GM19395 (cell line): ENCODE data around the gene PRM3.
"Not testable (repeated sequence)": the region's sequence is repeated elsewhere in the genome, so short reads cannot be mapped to it uniquely, and the experiment has no call there.

Source experiments
- ATAC-seq: cut with Tn5 transposase; IDR thresholded peaks from one replicate; pipeline ENCODE4 v1.9.1; 2021; ENCODE audit warnings: mild to moderate bottlenecking, moderate library complexity; ENCODE audit not compliant: unreplicated experiment

Gene PRM3

DNA sequence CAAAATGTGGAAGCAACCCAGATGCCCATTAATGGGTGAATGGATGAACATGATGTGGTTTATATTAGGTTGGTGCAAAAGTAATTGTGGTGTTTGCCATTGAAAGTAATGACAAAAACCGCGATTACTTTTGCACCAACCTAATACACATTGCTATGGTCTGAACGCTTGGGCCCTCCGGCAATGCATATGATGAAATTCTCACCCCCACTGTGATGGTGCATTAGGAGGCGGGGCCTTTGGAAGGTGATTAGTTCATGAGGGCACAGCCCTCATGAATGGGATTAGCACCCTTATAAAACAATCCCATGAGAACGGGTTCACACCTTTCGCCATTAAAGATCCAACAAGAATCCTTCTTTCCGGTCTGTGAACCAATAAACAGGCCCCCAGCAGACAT lies 33.0 kb upstream of the PRM3 start:
- no peak for ATAC-seq

DNA sequence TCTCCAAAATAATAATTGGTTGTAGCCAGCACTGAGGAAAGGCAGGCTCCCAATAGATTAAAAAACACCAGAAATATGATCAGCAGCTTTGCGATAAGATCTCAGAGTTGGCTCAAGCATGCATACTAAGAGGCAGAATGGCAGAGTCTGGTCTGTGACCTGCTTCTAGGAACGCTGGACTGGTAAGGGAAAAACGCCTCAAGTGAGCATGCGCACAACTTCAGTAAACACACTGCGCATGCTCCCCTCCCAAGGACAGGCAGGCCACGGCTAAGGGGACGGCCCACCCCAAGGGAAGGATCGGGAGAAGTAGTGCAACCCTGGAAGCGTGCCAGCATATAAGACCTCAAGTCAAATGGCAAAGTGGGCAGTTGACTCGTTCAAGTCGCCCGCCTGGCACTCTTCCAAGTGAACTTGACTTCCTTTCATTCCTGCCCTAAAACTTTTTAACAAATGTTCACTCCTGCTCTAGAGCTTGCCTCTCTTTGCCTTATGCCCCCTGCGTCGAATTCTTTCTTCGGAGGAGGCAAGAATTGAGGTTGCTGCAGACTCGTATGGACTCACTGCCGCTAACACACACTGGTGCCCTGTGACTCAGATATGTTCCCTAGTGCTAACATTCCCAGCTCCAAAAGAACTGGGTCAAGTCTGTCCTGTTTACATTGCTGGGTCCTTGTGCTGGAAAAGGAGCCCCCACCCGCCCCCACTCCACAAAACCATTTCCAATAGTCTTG lies 30.1 kb upstream of the PRM3 start:
- ATAC-seq = no peak

DNA sequence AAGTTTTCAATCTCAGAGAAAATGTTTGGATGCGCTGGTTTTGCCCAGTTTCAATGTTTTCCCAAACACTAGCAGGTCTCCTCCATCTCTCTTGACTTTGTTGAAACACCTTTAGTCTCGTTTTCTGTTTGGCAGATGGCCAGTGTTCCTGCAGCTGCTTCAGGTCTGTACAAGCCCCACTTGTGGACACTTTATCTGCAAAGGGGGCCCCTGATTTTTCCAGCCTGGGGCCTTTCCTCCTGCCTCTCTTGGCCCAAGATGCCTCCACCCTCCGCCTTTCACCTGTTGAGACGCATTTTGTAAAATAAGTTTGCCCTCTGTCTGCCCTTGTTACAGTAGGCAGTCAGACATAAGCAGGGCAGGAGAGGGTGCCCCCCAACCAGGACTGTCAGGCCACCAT lies 29.5 kb upstream of the PRM3 start:
- ATAC-seq = no peak

DNA sequence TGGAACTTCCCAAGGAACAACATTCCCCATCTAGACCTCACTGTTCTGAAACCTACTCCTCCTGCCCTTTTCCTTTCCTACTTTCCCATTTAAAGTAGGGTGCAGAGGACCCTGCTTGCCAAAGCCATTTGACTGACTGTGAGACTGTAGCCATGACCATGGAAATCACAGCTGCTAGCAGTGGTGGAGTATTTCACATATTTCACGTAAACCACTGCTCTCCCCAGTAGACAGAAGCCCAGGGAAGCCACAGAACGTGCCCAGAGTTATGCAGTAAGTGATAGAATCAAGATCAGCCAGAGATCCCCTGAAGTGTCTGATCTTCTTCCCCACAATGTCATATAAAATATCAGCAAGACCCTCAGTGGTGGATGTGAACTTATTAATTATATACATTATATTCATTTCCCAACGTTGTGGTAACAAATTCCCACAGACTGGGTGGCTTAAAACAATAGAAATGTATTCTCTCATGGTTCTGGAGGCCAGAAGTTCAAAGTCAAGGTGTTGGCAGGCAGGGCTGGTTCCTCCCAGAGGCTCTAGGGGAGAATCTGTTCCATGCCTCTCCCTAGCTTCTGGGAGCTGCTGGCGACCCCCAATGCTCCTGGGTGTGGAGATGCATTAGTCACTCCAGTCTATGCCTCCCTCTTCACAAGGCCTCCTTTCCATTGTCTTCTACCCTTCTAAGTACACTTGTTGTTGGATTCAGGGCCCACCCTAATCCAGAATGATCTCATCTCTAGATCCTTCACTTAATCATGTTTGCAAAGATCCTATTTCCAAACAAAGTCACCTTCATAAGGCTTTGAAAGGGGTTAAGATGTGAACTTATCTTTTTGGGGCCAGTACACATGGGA lies 28.4 kb upstream of the PRM3 start:
- ATAC-seq = no peak

DNA sequence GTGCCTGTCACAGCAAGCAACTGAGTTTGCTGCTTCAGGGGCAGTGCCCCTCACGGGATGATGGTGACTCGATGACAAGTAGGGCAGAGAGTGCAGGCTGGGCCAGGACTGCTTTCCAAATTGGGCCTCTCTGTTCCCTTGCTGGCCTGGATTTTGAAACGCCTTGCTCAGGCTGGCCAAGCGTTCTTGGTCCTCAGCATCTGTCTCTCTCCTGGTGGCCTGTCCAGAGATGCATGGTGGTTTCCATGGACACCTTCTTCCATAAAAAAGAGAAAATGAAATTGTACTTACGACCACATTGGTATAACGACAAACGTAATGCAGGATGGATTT lies 27.1 kb upstream of the PRM3 start:
- ATAC-seq = no peak

DNA sequence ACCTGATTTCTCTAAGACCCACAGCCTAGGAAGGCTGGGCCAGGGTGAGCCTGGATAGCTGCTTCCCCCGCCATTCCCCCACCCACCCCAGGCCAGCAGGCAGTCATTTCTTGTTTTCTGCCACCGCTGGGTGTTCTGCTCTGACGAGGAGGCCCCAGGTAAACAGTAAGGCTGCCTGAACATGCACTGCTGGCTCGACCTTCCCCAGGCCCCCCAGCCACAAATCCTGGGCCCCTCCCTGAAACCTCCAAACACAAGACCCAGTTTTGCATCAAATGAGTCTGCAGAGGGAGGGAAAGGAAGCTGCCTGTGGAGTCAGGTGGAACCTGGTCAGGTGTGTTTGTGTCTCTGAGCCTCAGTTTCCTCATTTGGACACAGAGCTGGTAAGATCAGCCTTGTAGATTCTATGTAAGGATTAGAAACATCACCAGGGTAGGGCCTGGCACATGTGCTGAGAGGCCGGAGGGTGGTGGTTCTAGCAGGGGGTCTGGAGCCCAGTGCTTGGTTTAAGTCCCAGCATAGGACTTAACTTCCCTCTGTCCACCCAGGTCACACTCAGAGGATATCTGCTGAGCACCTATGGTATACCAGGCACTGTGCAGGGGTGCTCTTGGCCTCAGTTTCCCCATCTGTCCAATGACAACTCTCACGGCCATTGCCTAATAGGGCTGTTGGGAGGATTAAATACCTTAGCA lies 26.6 kb upstream of the PRM3 start:
- ATAC-seq = no peak

DNA sequence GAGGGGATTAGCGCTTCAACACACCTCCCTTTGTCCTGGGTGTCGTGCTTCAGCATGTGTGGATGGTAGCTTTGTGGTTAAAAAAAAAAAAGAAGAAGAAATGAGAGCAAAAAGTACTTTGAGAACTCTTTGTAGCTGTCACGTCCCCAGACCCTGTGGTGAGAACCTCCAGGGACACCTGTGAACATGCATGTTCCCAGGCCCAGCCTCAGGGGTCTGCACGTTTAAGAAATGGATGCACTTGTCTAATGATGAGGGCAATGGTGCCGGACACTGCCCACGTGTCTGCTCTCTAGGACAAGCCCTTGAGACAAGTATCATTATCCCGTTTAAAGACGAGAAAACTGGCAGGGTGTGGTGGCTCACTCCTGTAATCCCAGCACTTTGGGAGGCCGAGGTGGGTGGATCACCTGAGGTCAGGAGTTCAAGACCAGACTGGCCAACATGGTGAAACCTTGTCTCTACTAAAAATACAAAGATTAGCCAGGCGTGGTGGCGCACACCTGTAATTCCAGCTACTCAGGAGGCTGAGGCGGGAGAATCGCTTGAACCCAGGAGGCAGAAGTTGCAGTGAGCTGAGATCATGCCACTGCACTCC lies 25.6 kb upstream of the PRM3 start:
- ATAC-seq = not testable (repeated sequence)

DNA sequence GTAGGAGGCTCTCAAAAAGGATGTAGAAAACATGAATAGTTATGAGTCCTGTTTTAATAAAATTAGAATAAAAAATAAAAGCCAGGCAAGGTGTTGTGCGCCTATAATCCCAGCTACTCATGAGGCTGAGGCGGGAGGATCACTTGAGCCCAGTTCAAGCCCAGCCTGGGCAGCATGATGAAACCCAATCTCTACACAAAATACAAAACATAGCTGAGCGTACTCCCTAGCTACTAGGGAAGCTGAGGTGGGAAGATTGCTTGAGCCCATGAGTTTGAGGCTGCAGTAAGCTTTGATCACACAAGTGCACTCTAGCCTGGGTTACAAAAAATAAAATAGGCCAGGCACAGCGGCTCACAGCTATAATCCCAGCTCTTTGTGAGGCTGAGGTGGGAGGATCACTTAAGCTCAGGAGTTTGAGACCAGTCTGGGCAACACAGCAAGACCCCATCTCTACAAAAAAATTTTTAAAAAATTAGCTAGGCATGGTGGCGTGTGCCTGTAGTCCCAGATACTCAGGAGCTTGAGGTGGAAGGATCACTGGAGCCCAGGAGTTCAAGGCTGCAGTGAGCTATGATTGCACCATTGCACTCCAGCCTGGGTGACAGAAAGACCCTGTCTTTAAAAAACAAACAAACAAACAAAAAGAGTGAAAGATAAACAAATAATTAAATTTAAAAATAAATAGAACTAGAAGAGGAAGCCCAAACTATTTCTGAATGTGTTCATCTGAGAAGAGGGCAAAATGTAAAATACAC lies 24.9 kb upstream of the PRM3 start:
- ATAC-seq = no peak

DNA sequence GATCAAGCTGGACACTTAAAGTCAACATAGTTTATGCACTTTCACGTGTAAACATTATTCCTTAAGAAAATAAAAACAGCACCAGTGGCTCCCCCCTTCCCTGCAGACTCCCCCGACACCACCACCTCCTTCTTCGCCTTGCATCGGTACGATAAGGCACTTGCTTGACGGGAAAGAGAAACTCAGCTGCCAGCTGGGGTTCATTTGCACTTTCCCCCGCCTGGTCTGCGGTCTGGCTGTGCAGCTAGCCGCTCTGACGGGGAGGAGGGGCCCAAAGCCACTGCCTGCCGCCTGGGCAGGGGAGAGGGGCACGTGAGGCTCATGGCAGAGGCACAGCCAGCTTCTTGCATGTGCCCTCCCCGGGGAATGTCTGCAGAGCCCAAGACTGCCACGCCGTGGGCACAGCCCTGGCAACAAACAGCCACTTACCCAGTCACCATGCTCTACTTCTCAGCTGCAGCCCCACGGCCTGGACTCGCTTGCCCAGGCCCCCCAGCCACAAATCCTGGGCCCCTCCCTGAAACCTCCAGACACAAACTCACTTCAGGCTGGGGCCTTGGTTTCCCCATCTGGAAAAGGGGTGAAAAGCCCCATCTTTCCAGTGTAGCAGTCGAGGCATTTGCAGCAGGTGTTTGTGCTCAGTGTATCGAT lies 24.2 kb upstream of the PRM3 start:
- ATAC-seq = peak; percentile 78

DNA sequence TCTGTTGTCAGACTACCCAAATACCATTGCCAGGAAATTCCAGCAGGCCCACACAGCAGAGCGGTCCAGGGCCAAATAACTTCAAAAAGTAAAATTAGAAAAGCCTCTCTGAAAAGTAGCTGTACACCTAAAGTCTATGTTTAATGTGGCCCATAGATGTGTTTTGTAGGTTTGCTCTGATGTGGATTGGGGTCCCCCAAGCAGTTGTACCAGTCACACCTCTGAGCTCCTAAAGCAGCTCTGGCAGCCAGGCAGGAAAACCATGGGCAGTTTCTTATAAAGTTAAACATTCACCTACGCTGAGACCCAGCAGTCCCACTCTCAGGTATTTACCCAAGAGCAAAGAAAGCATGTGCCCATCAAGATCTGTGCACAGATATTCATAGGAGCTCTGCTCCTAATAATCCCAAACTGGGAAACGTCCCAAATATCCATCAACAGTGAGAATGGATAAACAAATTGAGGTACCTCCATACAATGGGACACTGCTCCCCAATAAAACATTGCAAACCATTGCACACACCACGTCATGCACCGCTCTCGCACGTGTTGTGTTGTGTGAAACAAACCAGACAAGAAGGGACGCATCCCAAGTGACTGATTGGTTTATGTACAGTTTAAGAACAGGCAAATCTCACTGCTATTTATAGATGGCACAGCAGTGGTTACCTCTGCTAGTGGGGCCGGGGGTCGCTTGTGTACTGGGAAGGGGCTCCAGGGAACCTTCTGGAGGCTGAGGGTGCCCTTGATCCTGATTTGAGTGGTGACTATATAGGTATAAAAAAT lies 23.5 kb upstream of the PRM3 start:
- ATAC-seq = no peak

DNA sequence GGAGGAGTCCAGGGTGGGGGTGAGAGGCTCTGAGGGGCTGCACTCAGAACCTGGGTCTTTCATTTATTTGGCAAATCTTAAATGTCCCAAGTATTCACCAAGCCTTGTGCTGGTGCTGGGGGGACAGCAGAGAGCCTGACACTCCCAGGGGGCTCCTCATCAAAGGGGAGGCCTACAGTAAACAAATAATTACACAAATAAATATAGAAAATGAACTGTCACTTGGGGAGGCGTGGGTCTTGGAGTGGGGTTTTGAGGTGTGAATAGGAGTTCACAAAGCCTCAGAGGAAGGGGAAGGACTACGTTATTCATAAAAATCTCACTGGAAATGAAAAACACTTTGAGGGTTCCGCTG lies 22.9 kb upstream of the PRM3 start:
- no peak for ATAC-seq

DNA sequence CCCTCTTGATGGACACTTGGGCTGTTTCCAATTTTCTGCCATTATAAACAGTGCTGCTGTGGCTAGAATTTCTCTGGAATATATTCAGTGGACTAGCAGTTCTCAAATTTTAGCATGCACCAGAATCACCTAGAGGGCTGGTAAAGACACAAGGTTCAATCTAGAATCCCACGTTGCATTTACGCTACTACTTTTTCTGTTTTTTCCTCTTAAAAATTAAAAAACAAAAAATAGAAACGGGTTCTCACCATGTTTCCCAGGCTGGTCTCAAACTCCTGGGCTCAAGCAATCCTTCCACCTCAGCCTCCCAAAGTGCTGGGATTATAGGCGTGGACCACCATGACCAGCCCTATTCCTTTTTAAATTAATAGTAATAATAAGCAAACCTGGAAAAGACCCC lies 22.2 kb upstream of the PRM3 start:
- no peak for ATAC-seq

DNA sequence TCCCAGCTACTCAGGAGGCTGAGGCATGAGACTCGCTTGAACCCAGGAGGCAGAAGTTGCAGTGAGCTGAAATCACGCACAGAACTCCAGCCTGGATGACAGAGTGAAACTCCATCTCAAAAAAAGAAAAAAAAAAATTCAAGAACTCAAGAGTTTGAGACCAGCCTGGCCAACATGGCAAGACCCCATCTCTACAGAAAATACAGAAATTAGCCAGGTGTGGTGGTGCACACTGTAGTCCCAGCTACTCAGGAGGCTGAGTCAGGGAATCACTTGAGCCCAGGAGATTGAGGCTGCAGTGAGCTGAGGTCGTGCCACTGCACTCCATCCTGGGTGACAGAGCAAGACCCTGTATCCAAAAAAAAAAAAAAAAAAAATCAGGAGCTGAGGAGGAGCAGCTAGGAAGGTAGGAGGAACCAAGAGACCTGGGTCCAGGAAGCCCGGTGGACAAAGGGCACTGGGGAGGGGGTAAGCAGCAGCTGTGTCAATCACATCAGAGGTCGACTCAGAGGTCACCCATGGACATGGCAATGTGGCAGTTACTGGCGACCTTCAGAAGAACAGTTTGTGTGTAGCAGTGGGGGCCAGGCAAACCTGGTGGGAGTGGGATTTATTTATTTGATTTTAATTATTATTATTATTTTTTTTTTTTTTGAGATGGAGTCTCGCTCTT lies 18.8 kb upstream of the PRM3 start:
- ATAC-seq = no peak

DNA sequence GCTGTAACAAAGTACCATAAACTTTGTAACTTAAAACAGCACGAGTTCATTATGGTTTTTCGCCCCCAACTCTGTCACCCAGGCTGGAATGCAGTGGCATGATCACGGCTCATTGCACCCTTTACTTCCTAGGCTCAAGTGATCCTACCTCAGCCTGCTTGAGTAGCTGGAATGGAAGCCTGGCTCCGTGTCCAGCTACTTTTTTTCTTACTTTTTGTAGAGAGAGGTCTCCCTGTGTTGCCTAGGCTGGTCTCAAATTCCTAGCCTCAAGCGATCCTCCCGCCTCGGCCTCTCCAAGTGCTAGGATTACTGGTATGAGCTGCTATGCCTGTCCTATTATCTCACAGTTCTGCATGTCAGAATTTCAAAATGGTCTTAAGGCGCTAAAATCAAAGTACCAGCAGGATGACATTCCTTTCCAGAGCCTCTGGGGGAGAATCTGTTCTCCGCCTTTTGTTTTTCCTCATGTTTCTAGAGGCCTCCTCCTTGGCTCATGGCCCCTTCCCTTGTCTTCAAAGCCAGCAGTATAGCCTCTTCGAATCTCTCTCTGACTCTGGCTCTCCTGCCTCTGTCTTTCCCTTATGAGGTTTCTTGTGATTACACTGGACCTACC lies 17.8 kb upstream of the PRM3 start:
- no peak for ATAC-seq

DNA sequence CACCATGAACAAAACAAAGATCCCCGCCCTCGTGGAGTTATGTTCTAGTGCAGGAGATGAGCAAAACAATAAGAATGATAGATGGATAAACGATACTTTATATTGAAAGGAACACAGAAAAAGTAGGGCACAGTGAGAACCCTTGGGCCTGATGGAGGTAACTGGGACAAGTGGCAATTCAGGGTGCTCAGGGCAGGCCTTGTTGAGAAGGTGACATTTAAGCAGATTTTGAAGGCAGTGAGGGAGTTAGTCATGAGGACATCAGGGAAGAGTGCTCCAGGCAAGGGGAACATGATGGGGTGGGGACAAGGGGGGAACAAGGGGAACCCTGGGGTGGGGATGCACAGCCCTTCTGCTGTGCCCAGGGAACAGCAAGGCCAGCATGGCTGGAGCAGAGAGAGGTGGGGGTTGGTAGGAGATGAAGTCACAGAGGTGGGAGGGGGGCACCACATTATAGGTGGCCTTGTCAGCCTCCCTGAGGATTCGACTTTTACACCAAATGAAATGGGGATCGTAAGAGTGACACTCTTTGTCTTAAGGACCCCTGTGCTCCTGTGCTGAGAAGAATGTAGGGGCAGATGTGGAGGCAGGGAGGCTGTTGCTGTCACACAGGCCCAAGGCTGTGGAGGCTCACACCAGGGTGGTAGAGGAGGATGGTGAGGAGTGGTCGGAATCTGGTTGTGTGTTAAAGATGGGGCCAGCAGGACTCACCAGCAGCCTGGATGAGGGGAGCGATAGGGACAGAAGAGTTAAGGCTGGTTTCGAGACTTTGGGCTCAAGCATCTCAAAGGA lies 16.9 kb upstream of the PRM3 start:
- ATAC-seq = no peak

DNA sequence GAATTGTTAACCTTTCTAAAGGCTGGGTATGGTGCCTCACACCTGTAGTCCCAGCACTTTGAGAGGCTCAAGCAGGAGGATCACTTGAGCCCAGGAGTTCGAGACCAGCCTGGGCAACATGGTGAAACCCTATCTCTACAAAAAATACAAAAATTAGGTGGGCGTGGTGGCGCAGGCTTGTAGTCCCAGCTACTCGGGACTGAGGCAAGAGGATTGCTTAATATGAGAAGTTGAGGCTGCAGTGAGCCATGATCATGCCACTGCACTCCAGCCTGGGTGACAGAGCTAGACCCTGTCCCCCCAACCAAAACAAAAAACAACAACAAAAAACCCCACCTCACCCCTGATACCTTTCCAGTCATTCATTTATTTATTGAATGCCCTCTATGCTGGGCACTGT lies 16.3 kb upstream of the PRM3 start:
- not testable (repeated sequence) for ATAC-seq

DNA sequence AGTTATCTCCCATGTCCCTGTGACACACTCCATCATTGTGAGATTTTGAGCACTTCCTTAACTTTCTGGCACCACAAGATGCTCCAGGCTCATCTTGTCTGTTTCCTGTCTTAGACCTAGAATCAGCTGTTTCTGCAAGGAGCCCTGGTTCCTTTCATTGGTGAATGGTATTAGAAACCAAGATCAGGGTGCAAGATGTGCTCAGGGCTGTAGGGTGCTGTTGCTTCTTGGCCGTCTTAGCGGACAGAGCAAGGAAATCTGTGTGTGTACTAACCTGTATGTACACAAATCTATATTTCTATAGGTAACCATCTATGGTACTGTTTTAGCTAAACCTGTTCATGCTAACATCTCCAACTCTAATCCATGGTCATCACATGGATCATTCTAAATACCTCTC lies 15.8 kb upstream of the PRM3 start:
- ATAC-seq = no peak

DNA sequence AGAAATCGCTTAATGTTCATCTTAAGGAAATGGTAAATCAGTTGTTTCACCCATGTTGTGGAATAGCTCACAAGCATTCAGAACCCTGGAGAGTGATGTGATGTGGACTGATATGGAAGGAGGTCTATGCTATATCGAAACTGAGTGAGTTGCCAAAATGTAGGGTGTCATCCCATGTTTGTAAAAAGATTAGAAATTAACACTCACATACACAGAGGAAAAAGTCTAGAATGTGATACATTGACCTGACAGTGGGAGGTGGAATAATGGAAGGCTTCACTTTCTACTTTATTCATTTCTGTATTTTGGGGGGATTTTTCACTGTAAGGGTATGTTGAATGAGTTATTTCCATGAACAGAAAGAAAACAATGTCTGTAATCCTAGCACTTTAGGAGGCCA lies 12.4 kb upstream of the PRM3 start:
- no peak for ATAC-seq
